ENCODE data around the gene AMBRA1. TPM values are rescaled to one million over a fixed set of nuclear protein-coding genes. Genes with fewer than 3 reads are reported as not detected.

The AMBRA1 gene
- total and polyA plus RNA-seq, 2 of the 8 experiments (the other 6 are each of a cell fraction or from before 2014, with no cell fraction given) = 14.2 to 37.4 TPM

GRCh38 chr11:46540807-46541206 is 53.0 kb downstream of the AMBRA1 start:
- Histone ChIP-seq H3K23me2 (ENCODE audit: low read depth, low read length) (no peaks in the 10 kb centered on the region), H2BK20ac (ENCODE audit: low read length) (no peak overlapping the region), H4K91ac (replicated peaks; ENCODE audit: insufficient read length, low read length) (no peak overlapping the region), H2BK5ac (ENCODE audit: low read depth, low read length) (no peak overlapping the region), H3K36me3 (ENCODE audit: control insufficient read depth in 2 of 4, insufficient read depth in 4 of 4, low read length in 3 of 4) (peaks cover 10 to 23% (median 18%) of the 10 kb centered on the region in 4 experiments; a peak in 7 of 8 replicates), H3K9me3 (ENCODE audit: insufficient read depth in 2 of 2, low read depth in 1 of 2, low read length in 1 of 2) (no peaks in the 10 kb centered on the region), H3K23ac (ENCODE audit: insufficient read length) (no peak overlapping the region), H3K9ac (replicated peaks in 1 of 4; ENCODE audit: extremely low read depth in 1 of 4, low read depth in 3 of 4, low read length in 3 of 4) (no peak overlapping the region), H3K18ac (ENCODE audit: extremely low read depth, low read length) (no peak overlapping the region), H3K27ac (ENCODE audit: low read depth, low read length) (no peak overlapping the region), H4K5ac (ENCODE audit: insufficient read length, low read depth, low read length) (no peak overlapping the region), H3K56ac (replicated peaks; ENCODE audit: insufficient read length, low read depth, low read length) (no peak overlapping the region), H2AFZ (ENCODE audit: low read length) (no peak overlapping the region), H3K79me2 (ENCODE audit: control insufficient read depth in 1 of 2, insufficient read depth in 2 of 2, low read length in 2 of 2) (peaks cover 0 to 20% of the 10 kb centered on the region in 2 experiments; a peak in 3 of 4 replicates), H2BK12ac (ENCODE audit: low read depth, low read length) (no peak overlapping the region), H2AK5ac (ENCODE audit: low read depth, low read length) (no peak overlapping the region), H4K8ac (ENCODE audit: extremely low read depth, insufficient read depth, low read length) (no peak overlapping the region), H3K14ac (ENCODE audit: insufficient read length) (no peak overlapping the region), H2BK15ac (ENCODE audit: low read length) (no peak overlapping the region), H3K4me3 (ENCODE audit: extremely low read depth in 1 of 4, insufficient read depth in 2 of 4, low read depth in 3 of 4, low read length in 4 of 4) (no peak overlapping the region), H4K20me1 (replicated peaks in 1 of 2; ENCODE audit: control insufficient read depth in 1 of 2, insufficient read depth in 2 of 2, low read length in 2 of 2) (peaks cover 0 to 7% of the 10 kb centered on the region in 2 experiments), H3K4me1 (replicated peaks in 1 of 4; ENCODE audit: control insufficient read depth in 3 of 4, insufficient read depth in 4 of 4, low read length in 3 of 4) (peaks cover 0 to 5% (median 5%) of the 10 kb centered on the region in 4 experiments; a peak in 6 of 7 replicates), H3K79me1 (ENCODE audit: low read depth, low read length) (no peaks in the 10 kb centered on the region; the same call in 1 of the 2 replicates), H2BK120ac (replicated peaks; ENCODE audit: low read depth, low read length) (no peak overlapping the region), H3K27me3 (replicated peaks in 1 of 4; ENCODE audit: control insufficient read depth in 3 of 4, extremely low read depth in 1 of 4, insufficient read depth in 3 of 4, low read length in 3 of 4) (no peaks in the 10 kb centered on the region), H3K4me2 (ENCODE audit: insufficient read depth in 1 of 2, low read depth in 2 of 2, low read length in 2 of 2) (no peak overlapping the region), H3K4ac (replicated peaks; ENCODE audit: insufficient read length, low read depth, low read length) (no peak overlapping the region)
- 98% methylated on average over 4 of the region's 4 CpGs; no CpG with 5 or more reads in 1 of the 2 experiments for WGBS, 2 experiments (ENCODE audit: extremely low coverage in 1 of 2, insufficient coverage in 1 of 2, insufficient read length in 1 of 2, insufficient replicate concordance in 2 of 2, low coverage in 1 of 2, low lambda C conversion rate in 2 of 2, missing lambda C conversion rate in 1 of 2)
- FAIRE-seq = no peak
- TF ChIP-seq SIN3A (conservative IDR thresholded peaks at IDR 0.05 in 1 of 2, IDR thresholded peaks at IDR 0.05 in 1 of 2; ENCODE audit: low read depth in 1 of 2, low read length in 2 of 2) = no peak
- no peak for TF ChIP-seq EP300 (IDR thresholded peaks at IDR 0.05; ENCODE audit: borderline replicate concordance in 1 of 2, low read depth in 2 of 2, low read length in 2 of 2)
- TF ChIP-seq NANOG (IDR thresholded peaks at IDR 0.05; ENCODE audit: insufficient read depth, low read depth, low read length, poor library complexity, severe bottlenecking) = no peak
- no peak for TF ChIP-seq CTCF (IDR thresholded peaks at IDR 0.05; ENCODE audit: control extremely low read depth in 1 of 3, insufficient read depth in 1 of 3, low read depth in 1 of 3, low read length in 3 of 3)
- no peak for TF ChIP-seq YY1 (IDR thresholded peaks at IDR 0.05; ENCODE audit: low read depth, low read length)
- TF ChIP-seq HDAC6 (IDR thresholded peaks at IDR 0.05; ENCODE audit: low read depth, low read length) = no peak
- no peak for TF ChIP-seq ATF2 (IDR thresholded peaks at IDR 0.05; ENCODE audit: low read length)
- ChIA-PET POLR2A (ENCODE audit: partially characterized antibody) (interaction anchor here (0.6 to 1.0 kb wide), 2 partner anchors 10 to 159 kb away, joined by 3 read pairs; partner anchors contain the start of gene MDK), CTCF (ENCODE audit: partially characterized antibody) (interaction anchor here (0.7 to 1.3 kb wide), 2 partner anchors 9 to 130 kb away, joined by 3 to 6 read pairs; no protein-coding TSS in a partner anchor)
- DNase-seq (ENCODE audit: low read depth in 1 of 2, low spot score in 2 of 2) = no peak

All from H1 (cell line).